Measurements from ENCODE around the gene SLC25A41. TPM values are rescaled to one million over a fixed set of nuclear protein-coding genes. Genes with fewer than 3 reads are reported as not detected.

SLC25A41 gene
- total RNA-seq, 6 experiments from 2014 or later, result 0.18 to 0.60 (median 0.56) TPM; not detected in 3

GRCh38 chr19:6471076-6471475 lies 37.5 kb upstream of the SLC25A41 start:
- H3K27me3 ChIP-seq, result no peaks in the 10 kb centered on the region
- H3K9me3 ChIP-seq, result no peaks in the 10 kb centered on the region
- no peak for ATAC-seq
- intact Hi-C loops (cut with DNase I), result no loop called here
- no peak for DNase-seq
- no peak overlapping the region for H3K27ac ChIP-seq
- 85% methylated on average over 8 of the region's 14 CpGs for WGBS (ENCODE audit: insufficient coverage, low coverage, low lambda C conversion rate, missing lambda C conversion rate)
- peaks cover 0 to 7% (median 0%) of the 10 kb centered on the region in 4 donors for H3K36me3 ChIP-seq
- H3K4me3 ChIP-seq, result no peak overlapping the region
- TF ChIP-seq POLR2A (IDR thresholded peaks at IDR 0.05), result no peak
- TF ChIP-seq, protein P1, sequence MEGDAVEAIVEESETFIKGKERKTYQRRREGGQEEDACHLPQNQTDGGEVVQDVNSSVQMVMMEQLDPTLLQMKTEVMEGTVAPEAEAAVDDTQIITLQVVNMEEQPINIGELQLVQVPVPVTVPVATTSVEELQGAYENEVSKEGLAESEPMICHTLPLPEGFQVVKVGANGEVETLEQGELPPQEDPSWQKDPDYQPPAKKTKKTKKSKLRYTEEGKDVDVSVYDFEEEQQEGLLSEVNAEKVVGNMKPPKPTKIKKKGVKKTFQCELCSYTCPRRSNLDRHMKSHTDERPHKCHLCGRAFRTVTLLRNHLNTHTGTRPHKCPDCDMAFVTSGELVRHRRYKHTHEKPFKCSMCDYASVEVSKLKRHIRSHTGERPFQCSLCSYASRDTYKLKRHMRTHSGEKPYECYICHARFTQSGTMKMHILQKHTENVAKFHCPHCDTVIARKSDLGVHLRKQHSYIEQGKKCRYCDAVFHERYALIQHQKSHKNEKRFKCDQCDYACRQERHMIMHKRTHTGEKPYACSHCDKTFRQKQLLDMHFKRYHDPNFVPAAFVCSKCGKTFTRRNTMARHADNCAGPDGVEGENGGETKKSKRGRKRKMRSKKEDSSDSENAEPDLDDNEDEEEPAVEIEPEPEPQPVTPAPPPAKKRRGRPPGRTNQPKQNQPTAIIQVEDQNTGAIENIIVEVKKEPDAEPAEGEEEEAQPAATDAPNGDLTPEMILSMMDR (IDR thresholded peaks at IDR 0.05), result no peak
- no peaks in the 10 kb centered on the region for H3K4me1 ChIP-seq

- no peak for DNase-seq
- 78% methylated on average over 5 of the region's 8 CpGs for WGBS (ENCODE audit: insufficient coverage, low coverage, low lambda C conversion rate, missing lambda C conversion rate)
- Histone ChIP-seq H3K27ac (no peak overlapping the region), H3K9me3 (no peaks in the 10 kb centered on the region), H3K36me3 (peaks cover 0 to 7% (median 0%) of the 10 kb centered on the region in 4 donors), H3K4me1 (no peaks in the 10 kb centered on the region), H3K27me3 (no peaks in the 10 kb centered on the region), H3K4me3 (no peak overlapping the region)
- no peak for ATAC-seq
- intact Hi-C loops (cut with DNase I), result no loop called here
- no peak for TF ChIP-seq POLR2A (IDR thresholded peaks at IDR 0.05)
- TF ChIP-seq, protein P1 (IDR thresholded peaks at IDR 0.05), result no peak
These were observed 36.6 kb upstream of the SLC25A41 start for GRCh38 chr19:6470173-6470572.

- ATAC-seq (no peak), DNase-seq (no peak)
- Histone ChIP-seq H3K36me3 (peaks cover 0 to 7% (median 0%) of the 10 kb centered on the region in 4 donors), H3K27ac (no peak overlapping the region), H3K9me3 (no peaks in the 10 kb centered on the region), H3K4me3 (no peak overlapping the region), H3K4me1 (no peaks in the 10 kb centered on the region), H3K27me3 (no peaks in the 10 kb centered on the region)
- intact Hi-C loops (cut with DNase I), result no loop called here
- 87% methylated on average over 3 of the region's 8 CpGs for WGBS (ENCODE audit: insufficient coverage, low coverage, low lambda C conversion rate, missing lambda C conversion rate)
- TF ChIP-seq, protein P1 (IDR thresholded peaks at IDR 0.05), result no peak
- no peak for TF ChIP-seq POLR2A (IDR thresholded peaks at IDR 0.05)
These were observed 33.8 kb upstream of the SLC25A41 start for GRCh38 chr19:6467384-6467783.

DNA sequence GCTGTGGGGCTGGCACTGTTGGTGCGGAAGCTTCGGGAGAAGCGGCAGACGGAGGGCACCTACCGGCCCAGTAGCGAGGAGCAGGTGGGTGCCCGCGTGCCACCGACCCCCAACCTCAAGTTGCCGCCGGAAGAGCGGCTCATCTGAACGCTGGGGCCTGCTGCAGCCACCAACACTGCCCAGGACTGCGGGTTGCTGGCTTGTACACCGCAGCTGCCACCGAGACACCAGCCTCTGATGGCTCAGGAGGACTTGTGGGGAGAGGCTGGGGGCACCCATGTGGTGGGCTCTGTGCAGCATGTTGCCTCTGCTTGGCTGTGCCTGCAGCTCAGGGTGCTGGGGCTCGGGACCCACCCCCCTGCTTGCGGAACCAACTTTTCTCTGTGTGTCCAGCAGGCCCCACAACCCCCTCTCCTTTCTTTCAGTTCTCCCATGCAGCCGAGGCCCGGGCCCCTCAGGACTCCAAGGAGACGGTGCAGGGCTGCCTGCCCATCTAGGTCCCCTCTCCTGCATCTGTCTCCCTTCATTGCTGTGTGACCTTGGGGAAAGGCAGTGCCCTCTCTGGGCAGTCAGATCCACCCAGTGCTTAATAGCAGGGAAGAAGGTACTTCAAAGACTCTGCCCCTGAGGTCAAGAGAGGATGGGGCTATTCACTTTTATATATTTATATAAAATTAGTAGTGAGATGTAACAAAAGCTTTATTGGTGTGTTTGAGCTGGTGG lies 33.1 kb upstream of the SLC25A41 start:
- intact Hi-C loops (cut with DNase I), result no loop called here
- WGBS (ENCODE audit: insufficient coverage, low coverage, low lambda C conversion rate, missing lambda C conversion rate), result 84% methylated on average over 6 of the region's 21 CpGs

More for the DNA sequence above, 33.1 kb upstream of the SLC25A41 start:
- Histone ChIP-seq H3K4me1 (no peaks in the 10 kb centered on the region), H3K4me3 (no peak overlapping the region), H3K27me3 (no peaks in the 10 kb centered on the region), H3K36me3 (peaks cover 0 to 7% (median 0%) of the 10 kb centered on the region in 4 donors), H3K27ac (no peak overlapping the region), H3K9me3 (no peaks in the 10 kb centered on the region)
- no peak for TF ChIP-seq POLR2A (IDR thresholded peaks at IDR 0.05)
- TF ChIP-seq, protein P1 (IDR thresholded peaks at IDR 0.05), result no peak
- ATAC-seq, result no peak
- DNase-seq, result no peak

All from right lobe of liver (tissue), 6 donors.